Measurements from ENCODE around the gene SCGB1C1. TPM values are rescaled to one million over a fixed set of nuclear protein-coding genes. Genes with fewer than 3 reads are reported as not detected.

The SCGB1C1 gene
- total and polyA plus RNA-seq, 3 donors from 2014 or later = not detected

DNA sequence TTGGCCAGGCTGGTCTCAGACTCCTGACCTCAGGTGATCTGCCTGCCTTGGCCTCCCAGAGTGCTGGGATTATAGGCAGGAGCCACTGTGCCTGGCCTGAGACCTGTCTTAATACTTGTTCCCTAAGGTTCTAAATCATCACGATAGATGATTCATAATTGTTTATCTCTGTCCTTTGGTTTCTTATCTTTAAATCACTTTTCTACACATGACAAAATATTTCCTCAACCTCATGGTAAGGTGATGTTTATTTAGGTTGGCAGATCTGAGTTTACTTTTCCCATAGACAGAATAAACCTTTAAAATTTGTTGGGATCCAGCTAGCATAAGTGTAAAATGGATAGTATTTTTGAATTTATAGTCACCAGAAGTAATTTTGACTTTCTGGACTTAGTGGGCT, 47.4 kb downstream of the SCGB1C1 start:
- Histone ChIP-seq H3K36me3 (ENCODE audit: low read depth, missing control alignments) (no peaks in the 10 kb centered on the region), H3K4me1 (peaks cover 20% of the 10 kb centered on the region), H3K27ac (no peak overlapping the region), H3K27me3 (no peaks in the 10 kb centered on the region), H3K4me3 (no peak overlapping the region), H3K9me3 (no peaks in the 10 kb centered on the region)
- DNase-seq = no peak
- TF ChIP-seq, protein P1, sequence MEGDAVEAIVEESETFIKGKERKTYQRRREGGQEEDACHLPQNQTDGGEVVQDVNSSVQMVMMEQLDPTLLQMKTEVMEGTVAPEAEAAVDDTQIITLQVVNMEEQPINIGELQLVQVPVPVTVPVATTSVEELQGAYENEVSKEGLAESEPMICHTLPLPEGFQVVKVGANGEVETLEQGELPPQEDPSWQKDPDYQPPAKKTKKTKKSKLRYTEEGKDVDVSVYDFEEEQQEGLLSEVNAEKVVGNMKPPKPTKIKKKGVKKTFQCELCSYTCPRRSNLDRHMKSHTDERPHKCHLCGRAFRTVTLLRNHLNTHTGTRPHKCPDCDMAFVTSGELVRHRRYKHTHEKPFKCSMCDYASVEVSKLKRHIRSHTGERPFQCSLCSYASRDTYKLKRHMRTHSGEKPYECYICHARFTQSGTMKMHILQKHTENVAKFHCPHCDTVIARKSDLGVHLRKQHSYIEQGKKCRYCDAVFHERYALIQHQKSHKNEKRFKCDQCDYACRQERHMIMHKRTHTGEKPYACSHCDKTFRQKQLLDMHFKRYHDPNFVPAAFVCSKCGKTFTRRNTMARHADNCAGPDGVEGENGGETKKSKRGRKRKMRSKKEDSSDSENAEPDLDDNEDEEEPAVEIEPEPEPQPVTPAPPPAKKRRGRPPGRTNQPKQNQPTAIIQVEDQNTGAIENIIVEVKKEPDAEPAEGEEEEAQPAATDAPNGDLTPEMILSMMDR (IDR thresholded peaks at IDR 0.05) = no peak
- TF ChIP-seq POLR2A (IDR thresholded peaks at IDR 0.05) = no peak
- WGBS, 2 donors = 74 to 81% methylated on average over 1 of the region's 1 CpG
- intact Hi-C loops (cut with DNase I; ENCODE audit: low total_unique reads) = no loop called here

GRCh38 chr11:241634-242033, 48.8 kb downstream of the SCGB1C1 start:
- intact Hi-C loops (cut with DNase I; ENCODE audit: low total_unique reads) = no loop called here
- 68 to 92% methylated on average over 5 of the region's 5 CpGs for WGBS, 2 donors
- no peaks in the 10 kb centered on the region for H3K9me3 ChIP-seq
- no peak overlapping the region for H3K4me3 ChIP-seq
- H3K27me3 ChIP-seq = no peaks in the 10 kb centered on the region
- peaks cover 18% of the 10 kb centered on the region for H3K4me1 ChIP-seq
- TF ChIP-seq, protein P1 (IDR thresholded peaks at IDR 0.05) = no peak
- TF ChIP-seq POLR2A (IDR thresholded peaks at IDR 0.05) = no peak
- H3K27ac ChIP-seq = no peak overlapping the region
- H3K36me3 ChIP-seq (ENCODE audit: low read depth, missing control alignments) = no peaks in the 10 kb centered on the region
- DNase-seq = peak; percentile 26

Small RNA genes lying within 50 kb of the gene (small RNA-seq; reads per million reads assigned to genes)
- gene RNU6-447P = 0 reads per million in 2 donors

Other genes starting within 250 kb of the SCGB1C1 start
- 10 to 100 TPM; 43.7 to 47.5 TPM for gene BET1L, start 14.3 kb downstream of the SCGB1C1 start, total RNA-seq
- gene BET1L, start 14.3 kb downstream of the SCGB1C1 start, polyA plus RNA-seq (ENCODE audit: insufficient read depth, low read depth, low replicate concordance) = 79.9 TPM
- 100 to 1,000 TPM; 104 to 108 TPM for gene RIC8A, start 14.6 kb downstream of the SCGB1C1 start, total RNA-seq
- gene RIC8A, start 14.6 kb downstream of the SCGB1C1 start, polyA plus RNA-seq (ENCODE audit: insufficient read depth, low read depth, low replicate concordance) = 132 TPM
- 10 to 100 TPM; 31.7 to 43.6 TPM for gene SIRT3, start 43.3 kb downstream of the SCGB1C1 start, total RNA-seq
- gene SIRT3, start 43.3 kb downstream of the SCGB1C1 start, polyA plus RNA-seq (ENCODE audit: insufficient read depth, low read depth, low replicate concordance) = 57.0 TPM
- gene PSMD13, start 43.9 kb downstream of the SCGB1C1 start, total RNA-seq = 100 to 1,000 TPM; 128 to 180 TPM
- 133 TPM for gene PSMD13, start 43.9 kb downstream of the SCGB1C1 start, polyA plus RNA-seq (ENCODE audit: insufficient read depth, low read depth, low replicate concordance)
- 1 to 10 TPM in 1 of 2 donors, under 1 TPM in 1; 0.31 to 2.4 TPM for gene NLRP6, start 85.3 kb downstream of the SCGB1C1 start, total RNA-seq
- 0.26 TPM for gene NLRP6, start 85.3 kb downstream of the SCGB1C1 start, polyA plus RNA-seq (ENCODE audit: insufficient read depth, low read depth, low replicate concordance)
- 10 to 100 TPM; 26.5 to 32.5 TPM for gene PGGHG, start 96.0 kb downstream of the SCGB1C1 start, total RNA-seq
- gene PGGHG, start 96.0 kb downstream of the SCGB1C1 start, polyA plus RNA-seq (ENCODE audit: insufficient read depth, low read depth, low replicate concordance) = 8.2 TPM
- gene IFITM5, start 106.4 kb downstream of the SCGB1C1 start, total RNA-seq = not detected
- not detected for gene IFITM5, start 106.4 kb downstream of the SCGB1C1 start, polyA plus RNA-seq (ENCODE audit: insufficient read depth, low read depth, low replicate concordance)
- 100 to 1,000 TPM; 119 to 169 TPM for gene IFITM2, start 114.7 kb downstream of the SCGB1C1 start, total RNA-seq
- 283 TPM for gene IFITM2, start 114.7 kb downstream of the SCGB1C1 start, polyA plus RNA-seq (ENCODE audit: insufficient read depth, low read depth, low replicate concordance)
- gene IFITM1, start 121.0 kb downstream of the SCGB1C1 start, total RNA-seq = 10 to 100 TPM; 63.1 to 93.3 TPM
- 146 TPM for gene IFITM1, start 121.0 kb downstream of the SCGB1C1 start, polyA plus RNA-seq (ENCODE audit: insufficient read depth, low read depth, low replicate concordance)
- gene IFITM3, start 127.8 kb downstream of the SCGB1C1 start, total RNA-seq = 100 to 1,000 TPM; 256 to 459 TPM
- 717 TPM for gene IFITM3, start 127.8 kb downstream of the SCGB1C1 start, polyA plus RNA-seq (ENCODE audit: insufficient read depth, low read depth, low replicate concordance)
- gene B4GALNT4, start 176.4 kb downstream of the SCGB1C1 start, total RNA-seq = 10 to 100 TPM in 1 of 2 donors, 1 to 10 TPM in 1; 7.2 to 10.1 TPM
- gene B4GALNT4, start 176.4 kb downstream of the SCGB1C1 start, polyA plus RNA-seq (ENCODE audit: insufficient read depth, low read depth, low replicate concordance) = 4.3 TPM
- 1 to 10 TPM; 1.6 to 3.1 TPM for gene PKP3, start 201.1 kb downstream of the SCGB1C1 start, total RNA-seq
- 1.2 TPM for gene PKP3, start 201.1 kb downstream of the SCGB1C1 start, polyA plus RNA-seq (ENCODE audit: insufficient read depth, low read depth, low replicate concordance)
- gene SIGIRR, start 221.9 kb downstream of the SCGB1C1 start, total RNA-seq = 10 to 100 TPM; 39.3 to 43.8 TPM
- gene SIGIRR, start 221.9 kb downstream of the SCGB1C1 start, polyA plus RNA-seq (ENCODE audit: insufficient read depth, low read depth, low replicate concordance) = 35.5 TPM
- gene ANO9, start 248.9 kb downstream of the SCGB1C1 start, total RNA-seq = 1 to 10 TPM; 1.9 to 2.9 TPM
- gene ANO9, start 248.9 kb downstream of the SCGB1C1 start, polyA plus RNA-seq (ENCODE audit: insufficient read depth, low read depth, low replicate concordance) = 1.6 TPM

All from testis (tissue), 3 donors.